Smooth muscle cell of the brain vasculature (primary cell): ENCODE results near the gene AGAP3.

Experiments
- DNase-seq: peaks from one replicate; pipeline ENCODE4 v3.0.0-alpha.2; 2012; ENCODE audit warnings: low read depth, low spot score

The AGAP3 gene

GRCh38 chr7:151179946-151180345, 93.7 kb downstream of the AGAP3 start:
- DNase-seq = no peak

GRCh38 chr7:151181011-151181431, 94.7 kb downstream of the AGAP3 start:
- no peak for DNase-seq

DNA sequence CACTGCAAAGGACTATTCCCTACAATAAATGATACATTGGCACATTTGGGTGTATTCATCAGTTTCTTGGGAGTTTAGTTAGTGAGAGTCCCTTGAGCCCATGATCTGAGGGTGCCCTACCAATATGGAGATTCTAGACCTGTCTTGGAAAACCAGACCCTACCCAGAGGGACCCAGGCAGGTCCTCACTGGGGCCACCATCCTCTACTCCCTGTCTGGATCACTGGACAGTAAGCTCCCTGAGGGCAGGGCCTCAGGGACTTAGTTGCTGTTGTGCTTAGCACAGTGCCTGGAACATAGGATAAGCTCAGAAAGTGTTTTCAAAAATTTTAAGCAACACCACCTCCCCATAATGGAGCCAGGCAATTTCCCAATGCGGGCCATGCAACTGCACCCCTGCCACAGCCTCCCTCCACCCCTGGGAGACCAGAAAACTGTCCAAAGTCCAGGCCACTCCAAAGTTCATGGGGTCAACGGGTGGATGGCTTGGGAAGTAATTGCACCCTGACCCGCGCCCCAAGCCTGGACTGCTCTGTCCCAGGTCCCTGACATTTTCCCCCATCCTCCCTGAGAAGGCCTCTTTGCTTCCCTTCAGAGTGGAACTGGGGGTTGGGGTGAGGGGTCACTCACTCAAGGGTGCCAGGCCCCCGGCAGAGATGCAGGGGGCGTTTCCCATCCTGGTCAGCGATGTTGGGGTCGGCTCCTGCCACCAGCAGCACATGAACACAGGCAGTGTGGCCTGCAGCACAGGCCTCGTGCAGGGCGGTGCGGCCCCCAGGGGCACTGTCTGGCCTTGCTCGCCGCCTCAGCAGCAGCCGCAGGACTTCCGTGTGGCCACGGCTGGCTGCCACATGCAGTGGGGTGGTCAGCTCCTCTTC, 99.7 kb downstream of the AGAP3 start:
- no peak for DNase-seq

GRCh38 chr7:151186640-151187408, 100.5 kb downstream of the AGAP3 start, which contains the start of gene ASB10:
TSS of gene ASB10 (minus strand) at chr7:151187250. CDS start at chr7:151187130, 120 bp downstream.
- DNase-seq = no peak

- no peak for DNase-seq
Measured at GRCh38 chr7:151187409-151188251, 101.4 kb downstream of the AGAP3 start.

DNA sequence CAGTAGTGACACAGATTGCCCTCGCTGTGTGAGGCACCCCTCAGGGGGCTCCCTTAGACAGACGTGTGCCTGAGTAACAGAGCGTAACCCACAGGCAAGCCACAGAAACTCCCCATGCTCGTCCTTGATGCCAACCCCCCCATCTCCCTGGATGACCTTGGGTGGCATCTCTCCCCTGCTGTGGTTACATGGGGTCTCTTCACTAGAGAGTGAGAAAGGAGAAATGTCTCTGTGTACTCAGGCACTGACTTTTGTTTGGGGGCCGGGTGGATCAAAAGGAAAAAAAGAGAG, 101.9 kb downstream of the AGAP3 start:
- DNase-seq = no peak

DNA sequence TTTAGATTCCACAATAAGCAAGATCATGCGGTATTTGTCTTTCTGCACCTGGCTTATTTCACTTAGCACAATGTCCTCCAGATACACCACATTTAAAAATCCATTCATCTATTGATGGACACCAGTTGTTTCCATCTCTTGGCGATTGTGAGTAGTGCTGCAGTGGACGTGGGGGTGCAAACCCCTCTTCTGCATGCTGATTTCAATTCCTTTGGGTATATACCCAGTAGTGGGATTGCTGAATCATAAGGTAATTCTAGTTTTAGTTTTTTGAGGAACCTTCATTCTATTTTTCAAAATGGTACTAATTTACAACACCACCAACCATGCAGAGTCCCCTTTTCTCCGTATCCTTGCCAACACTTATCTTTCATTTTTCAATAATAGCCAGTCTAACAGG, 102.8 kb downstream of the AGAP3 start:
- DNase-seq = no peak

- DNase-seq = no peak
Measured at GRCh38 chr7:151191544-151191943, 105.3 kb downstream of the AGAP3 start.

- DNase-seq = no peak
Measured at GRCh38 chr7:151192002-151192539, 105.8 kb downstream of the AGAP3 start.

DNA sequence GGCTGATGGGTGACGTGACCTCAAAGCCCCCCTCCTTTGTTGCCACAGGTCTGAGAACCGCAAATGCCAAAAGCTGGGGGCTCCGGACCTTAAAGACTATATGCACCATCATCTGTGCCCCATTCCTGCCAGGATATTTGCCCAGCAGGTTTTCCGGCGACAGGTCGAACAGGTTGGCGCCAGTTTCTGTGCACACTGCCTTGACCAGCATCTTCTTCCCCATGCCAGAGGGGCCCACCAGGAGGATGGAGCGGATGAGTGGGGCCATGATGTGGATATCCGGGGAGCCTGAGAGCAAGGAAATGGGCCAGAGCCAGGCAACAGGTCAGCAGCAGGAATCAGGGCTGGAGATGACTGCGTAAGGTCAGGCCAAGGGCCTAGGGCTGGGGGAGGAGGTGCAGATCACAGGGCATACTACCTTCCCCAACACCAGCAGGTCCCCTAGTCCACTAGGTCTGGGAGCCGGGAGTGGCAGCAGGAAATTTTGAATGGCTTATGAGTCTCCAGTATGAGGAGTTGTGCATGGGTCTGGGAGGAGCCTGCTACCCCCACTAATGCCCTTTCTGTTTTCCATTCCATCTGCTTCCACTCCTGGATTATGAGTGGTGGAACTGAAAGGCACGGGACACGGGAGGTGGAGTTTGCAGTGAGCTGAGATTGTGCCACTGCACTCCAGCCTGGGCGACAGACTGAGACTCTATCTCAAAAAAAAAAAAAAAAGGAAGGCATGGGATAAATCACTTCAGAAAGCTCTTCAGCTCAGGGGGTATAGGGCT, 107.1 kb downstream of the AGAP3 start:
- DNase-seq = no peak
